KMS-11 (cell line): ENCODE data around the gene NIM1K.

Experiments used
- H2AFZ ChIP-seq: fragments of 200-600 bp; sonication (generic); 2 replicates; pipeline ENCODE4 v1.6.1; 2016; ENCODE audit warnings: antibody characterized with exemption, mixed run types, low read depth
- H3K27ac ChIP-seq: fragments of 200-600 bp; sonication (generic); 2 replicates; pipeline ENCODE4 v1.6.1; 2016; ENCODE audit warnings: mild to moderate bottlenecking, mixed run types
- H3K27me3 ChIP-seq: fragments of 200-600 bp; sonication (generic); 2 replicates; pipeline ENCODE4 v1.6.1; 2017; ENCODE audit warnings: mild to moderate bottlenecking, low read depth, mixed run types, moderate library complexity; ENCODE audit not compliant: insufficient read depth
- H3K36me3 ChIP-seq: fragments of 200-600 bp; sonication (generic); 2 replicates; pipeline ENCODE4 v1.6.1; 2017; ENCODE audit warnings: mild to moderate bottlenecking, mixed run types; ENCODE audit not compliant: insufficient read depth
- H3K4me1 ChIP-seq: fragments of 200-600 bp; sonication (generic); 2 replicates; pipeline ENCODE4 v1.6.1; 2016; ENCODE audit warnings: mild to moderate bottlenecking, low read depth, mixed run types; ENCODE audit not compliant: poor library complexity, severe bottlenecking
- H3K4me2 ChIP-seq: fragments of 200-600 bp; sonication (generic); 2 replicates; pipeline ENCODE4 v1.7.0; 2016; ENCODE audit warnings: mild to moderate bottlenecking, mixed run types
- H3K4me3 ChIP-seq: fragments of 200-600 bp; sonication (generic); IDR thresholded peaks from 2 replicates; pipeline ENCODE4 v1.6.1; 2017; ENCODE audit warnings: low read depth, low read length, mixed read lengths; ENCODE audit not compliant: insufficient read depth
- H3K79me2 ChIP-seq: fragments of 200-600 bp; sonication (generic); 2 replicates; pipeline ENCODE4 v1.6.1; 2016; ENCODE audit warnings: low read depth, mixed run types; ENCODE audit not compliant: insufficient read depth
- H3K9ac ChIP-seq: fragments of 200-600 bp; sonication (generic); 2 replicates; pipeline ENCODE4 v1.6.1; 2016; ENCODE audit warnings: mild to moderate bottlenecking, mixed run types
- H4K20me1 ChIP-seq: fragments of 200-600 bp; sonication (generic); 2 replicates; pipeline ENCODE4 v1.6.1; 2016; ENCODE audit warnings: mild to moderate bottlenecking, mixed run types; ENCODE audit not compliant: insufficient read depth
- TF ChIP-seq, protein P1 (sequence below): fragments of 200-600 bp; sonication (generic); conservative IDR thresholded peaks from 2 replicates; pipeline ENCODE4 v1.6.1; 2017; ENCODE audit warnings: low read depth, mild to moderate bottlenecking, antibody characterized with exemption, low read length, moderate library complexity, mixed read lengths

NIM1K gene

GRCh38 chr5:43215073-43215631 lies 23.1 kb downstream of the NIM1K start:
- no peaks in the 10 kb centered on the region for H4K20me1 ChIP-seq
- no peak overlapping the region for H3K27ac ChIP-seq
- no peak overlapping the region for H2AFZ ChIP-seq
- H3K27me3 ChIP-seq, result no peaks in the 10 kb centered on the region
- no peaks in the 10 kb centered on the region for H3K4me1 ChIP-seq
- TF ChIP-seq, protein P1, sequence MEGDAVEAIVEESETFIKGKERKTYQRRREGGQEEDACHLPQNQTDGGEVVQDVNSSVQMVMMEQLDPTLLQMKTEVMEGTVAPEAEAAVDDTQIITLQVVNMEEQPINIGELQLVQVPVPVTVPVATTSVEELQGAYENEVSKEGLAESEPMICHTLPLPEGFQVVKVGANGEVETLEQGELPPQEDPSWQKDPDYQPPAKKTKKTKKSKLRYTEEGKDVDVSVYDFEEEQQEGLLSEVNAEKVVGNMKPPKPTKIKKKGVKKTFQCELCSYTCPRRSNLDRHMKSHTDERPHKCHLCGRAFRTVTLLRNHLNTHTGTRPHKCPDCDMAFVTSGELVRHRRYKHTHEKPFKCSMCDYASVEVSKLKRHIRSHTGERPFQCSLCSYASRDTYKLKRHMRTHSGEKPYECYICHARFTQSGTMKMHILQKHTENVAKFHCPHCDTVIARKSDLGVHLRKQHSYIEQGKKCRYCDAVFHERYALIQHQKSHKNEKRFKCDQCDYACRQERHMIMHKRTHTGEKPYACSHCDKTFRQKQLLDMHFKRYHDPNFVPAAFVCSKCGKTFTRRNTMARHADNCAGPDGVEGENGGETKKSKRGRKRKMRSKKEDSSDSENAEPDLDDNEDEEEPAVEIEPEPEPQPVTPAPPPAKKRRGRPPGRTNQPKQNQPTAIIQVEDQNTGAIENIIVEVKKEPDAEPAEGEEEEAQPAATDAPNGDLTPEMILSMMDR, result no peak
- no peaks in the 10 kb centered on the region for H3K36me3 ChIP-seq
- H3K4me2 ChIP-seq, result no peak overlapping the region
- no peaks in the 10 kb centered on the region for H3K79me2 ChIP-seq
- H3K4me3 ChIP-seq, result no peak overlapping the region
- no peak overlapping the region for H3K9ac ChIP-seq

- no peak overlapping the region for H3K27ac ChIP-seq
- no peaks in the 10 kb centered on the region for H4K20me1 ChIP-seq
- H3K79me2 ChIP-seq, result no peaks in the 10 kb centered on the region
- no peaks in the 10 kb centered on the region for H3K36me3 ChIP-seq
- H3K9ac ChIP-seq, result no peak overlapping the region
- H3K4me3 ChIP-seq, result no peak overlapping the region
- no peak overlapping the region for H3K4me2 ChIP-seq
- no peak overlapping the region for H2AFZ ChIP-seq
- TF ChIP-seq, protein P1, result no peak
- no peaks in the 10 kb centered on the region for H3K27me3 ChIP-seq
- H3K4me1 ChIP-seq, result no peaks in the 10 kb centered on the region
Observed at GRCh38 chr5:43216941-43217340, 24.9 kb downstream of the NIM1K start.

DNA sequence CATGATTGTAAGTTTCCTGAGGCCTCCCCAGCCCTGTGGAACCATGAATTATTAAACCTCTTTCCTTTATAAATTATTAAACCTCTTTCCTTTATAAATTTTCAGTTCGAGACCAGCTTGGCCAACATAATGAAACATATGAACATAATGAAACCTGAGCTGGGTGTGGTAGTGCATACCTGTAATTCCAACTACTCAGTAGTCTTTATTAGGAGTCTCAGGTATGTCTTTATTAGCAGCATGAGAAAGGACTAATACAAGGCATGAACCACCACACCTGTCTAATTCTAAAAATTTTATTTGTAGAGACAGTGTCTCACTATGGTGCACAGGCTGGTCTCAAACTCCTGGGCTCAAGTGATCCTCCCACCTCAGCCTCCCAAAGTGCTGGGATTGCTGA lies 27.1 kb downstream of the NIM1K start:
- Histone ChIP-seq H3K4me1 (no peaks in the 10 kb centered on the region), H2AFZ (no peak overlapping the region), H3K9ac (no peak overlapping the region), H3K4me2 (no peak overlapping the region), H3K4me3 (no peak overlapping the region), H3K27me3 (no peaks in the 10 kb centered on the region), H4K20me1 (no peaks in the 10 kb centered on the region), H3K27ac (no peak overlapping the region), H3K79me2 (no peaks in the 10 kb centered on the region), H3K36me3 (no peaks in the 10 kb centered on the region)
- TF ChIP-seq, protein P1, result no peak

DNA sequence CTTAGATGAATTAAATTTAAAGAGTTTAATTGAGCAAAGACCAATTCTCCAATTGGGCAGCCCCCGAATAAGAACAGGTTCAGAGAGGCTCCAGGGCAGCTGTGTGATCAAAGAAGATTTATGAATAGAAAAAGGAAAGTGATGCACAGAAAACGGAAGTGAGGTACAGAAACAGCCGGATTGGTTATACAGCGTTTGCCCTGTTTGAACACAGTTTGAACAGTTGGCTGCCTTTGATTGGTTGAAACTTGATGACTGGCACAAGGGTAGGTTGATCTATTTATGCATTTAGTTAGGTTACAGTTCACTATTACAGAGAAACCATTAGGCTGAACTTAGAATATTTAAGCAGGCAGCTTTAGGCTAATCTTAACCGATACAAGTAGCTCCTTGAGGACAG lies 29.5 kb downstream of the NIM1K start:
- Histone ChIP-seq H3K27me3 (no peaks in the 10 kb centered on the region), H3K36me3 (no peaks in the 10 kb centered on the region), H2AFZ (no peak overlapping the region), H3K4me2 (no peak overlapping the region), H4K20me1 (no peaks in the 10 kb centered on the region), H3K4me1 (no peaks in the 10 kb centered on the region), H3K9ac (no peak overlapping the region), H3K4me3 (no peak overlapping the region), H3K79me2 (no peaks in the 10 kb centered on the region), H3K27ac (no peak overlapping the region)
- TF ChIP-seq, protein P1, result no peak
